CD4-positive, alpha-beta T cell (primary cell): ENCODE measurements around the gene CTTN. TPM values are rescaled to one million over a fixed set of nuclear protein-coding genes. Genes with fewer than 3 reads are reported as not detected.

ENCODE experiments used
- ATAC-seq: fragments of 200-7000 bp; cut with Tn5 transposase; one replicate; pipeline ENCODE4 v1.10.0; 2022; ENCODE audit warnings: mild to moderate bottlenecking; ENCODE audit not compliant: poor library complexity
- CTCF ChIA-PET: fragments of 350-600 bp; sonication (Branson Sonifier 250); formaldehyde crosslinking; loops from one replicate; lab custom pipeline; 2021; ENCODE audit warnings: antibody characterized with exemption, inconsistent platforms; lab: Charles Lee
- POLR2A ChIA-PET: fragments of 350-600 bp; sonication (Branson Sonifier 250); formaldehyde crosslinking; loops from one replicate; lab custom pipeline; 2021; ENCODE audit warnings: antibody characterized with exemption, inconsistent platforms; lab: Charles Lee
- DNase-seq, 14 experiments: peaks; one replicate each; pipeline ENCODE4 v3.0.0-alpha.2; 2013 to 2020; ENCODE audit warnings: mixed read lengths in 2 of 14
- H3K27ac ChIP-seq, 2 donors: one replicate each; pipeline versions ENCODE4 v1.5.1 to v1.7.0; 2013; ENCODE audit warnings: low read length in 2 of 2, low read depth in 1 of 2, mild to moderate bottlenecking in 1 of 2
- H3K27me3 ChIP-seq, 2 experiments: 1 replicate in 1 of 2; 2 replicates in 1 of 2; pipeline versions ENCODE4 v1.6.1 to v1.7.0; 2013; ENCODE audit warnings: low read length in 2 of 2, control low read depth in 1 of 2, mild to moderate bottlenecking in 1 of 2, moderate library complexity in 1 of 2; ENCODE audit not compliant: insufficient read depth in 2 of 2, control insufficient read depth in 1 of 2
- H3K36me3 ChIP-seq: one replicate; pipeline ENCODE4 v1.6.1; 2013; ENCODE audit warnings: low read length, control low read depth; ENCODE audit not compliant: insufficient read depth
- H3K4me1 ChIP-seq: one replicate; pipeline ENCODE4 v1.6.1; 2013; ENCODE audit warnings: low read length, control low read depth; ENCODE audit not compliant: insufficient read depth
- H3K4me3 ChIP-seq: one replicate; pipeline ENCODE4 v1.5.1; 2013; ENCODE audit warnings: mild to moderate bottlenecking, low read length, moderate library complexity
- H3K9me3 ChIP-seq, 2 experiments: 1 replicate in 1 of 2; 2 replicates in 1 of 2; pipeline versions ENCODE4 v1.6.1 to v1.7.0; 2013; ENCODE audit warnings: low read length in 2 of 2, mild to moderate bottlenecking in 2 of 2, control low read depth in 1 of 2, moderate library complexity in 1 of 2; ENCODE audit not compliant: control insufficient read depth in 1 of 2, insufficient read depth in 1 of 2
- H3K27ac Mint-ChIP-seq: one replicate; pipeline ENCODE4 v1.8.0; 2020; ENCODE audit warnings: mixed read lengths
- H3K27me3 Mint-ChIP-seq: one replicate; pipeline ENCODE4 v1.8.0; 2021; ENCODE audit warnings: mixed read lengths
- H3K36me3 Mint-ChIP-seq: one replicate; pipeline ENCODE4 v1.8.0; 2021; ENCODE audit warnings: low read depth, mixed read lengths
- H3K4me1 Mint-ChIP-seq: one replicate; pipeline ENCODE4 v1.8.0; 2021; ENCODE audit warnings: low read depth, mixed read lengths
- H3K4me3 Mint-ChIP-seq: one replicate; pipeline ENCODE4 v1.8.0; 2020; ENCODE audit warnings: mild to moderate bottlenecking, mixed read lengths
- H3K9me3 Mint-ChIP-seq: one replicate; pipeline ENCODE4 v1.8.0; 2020; ENCODE audit warnings: mixed read lengths
- intact Hi-C, 2 experiments: fragments of 100-400 bp; cut with DNase I in 1 of 2; cut with micrococcal nuclease in 1 of 2; formaldehyde crosslinking; loops; one replicate each; pipeline versions ENCODE4 v1.15.1 to v1.9.0; 2023 to 2025; cut with DNase I, micrococcal nuclease
- total RNA-seq, 174 experiments: library from RNA in 2 of 174; stranded (reverse) in 2 of 174; gene quantifications; one replicate each; pipeline ENCODE4 v1.2.3 and lab custom pipeline; 2021 to 2026
- TF ChIP-seq, protein P1 (sequence below): fragments of 200-600 bp; IDR thresholded peaks from one replicate; pipeline ENCODE4 v1.8.0; 2022; ENCODE audit warnings: antibody characterized with exemption, mild to moderate bottlenecking

Gene CTTN
- total RNA-seq, 2 experiments from 2014 or later, result 0.45 to 0.80 TPM

DNA sequence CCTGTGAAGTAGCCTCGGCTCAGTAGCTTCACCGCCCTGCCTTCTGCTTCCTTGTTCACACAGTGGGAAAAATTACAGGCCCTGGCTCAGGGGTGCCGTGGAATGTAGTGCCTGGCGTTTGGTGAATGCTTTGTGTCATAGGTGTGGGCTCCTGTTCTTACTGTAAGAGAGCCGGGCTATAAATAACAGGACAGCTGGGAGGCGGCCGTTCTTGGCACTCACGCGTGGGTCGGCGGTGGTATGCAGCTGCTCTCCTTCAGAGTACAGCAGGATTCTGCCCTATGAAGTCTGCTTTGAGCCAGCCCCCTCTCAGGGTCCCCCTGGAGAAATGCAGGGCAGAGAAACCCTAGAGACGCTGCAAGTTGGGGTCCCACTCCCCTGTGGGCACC lies 84.2 kb downstream of the CTTN start:
- no peak for ATAC-seq
- POLR2A ChIA-PET, result no interaction called here
- H3K9me3 Mint-ChIP-seq, result no peaks in the 10 kb centered on the region
- no peaks in the 10 kb centered on the region for H3K27me3 ChIP-seq
- H3K36me3 Mint-ChIP-seq, result no peaks in the 10 kb centered on the region
- H3K27me3 Mint-ChIP-seq, result no peaks in the 10 kb centered on the region
- TF ChIP-seq, protein P1, sequence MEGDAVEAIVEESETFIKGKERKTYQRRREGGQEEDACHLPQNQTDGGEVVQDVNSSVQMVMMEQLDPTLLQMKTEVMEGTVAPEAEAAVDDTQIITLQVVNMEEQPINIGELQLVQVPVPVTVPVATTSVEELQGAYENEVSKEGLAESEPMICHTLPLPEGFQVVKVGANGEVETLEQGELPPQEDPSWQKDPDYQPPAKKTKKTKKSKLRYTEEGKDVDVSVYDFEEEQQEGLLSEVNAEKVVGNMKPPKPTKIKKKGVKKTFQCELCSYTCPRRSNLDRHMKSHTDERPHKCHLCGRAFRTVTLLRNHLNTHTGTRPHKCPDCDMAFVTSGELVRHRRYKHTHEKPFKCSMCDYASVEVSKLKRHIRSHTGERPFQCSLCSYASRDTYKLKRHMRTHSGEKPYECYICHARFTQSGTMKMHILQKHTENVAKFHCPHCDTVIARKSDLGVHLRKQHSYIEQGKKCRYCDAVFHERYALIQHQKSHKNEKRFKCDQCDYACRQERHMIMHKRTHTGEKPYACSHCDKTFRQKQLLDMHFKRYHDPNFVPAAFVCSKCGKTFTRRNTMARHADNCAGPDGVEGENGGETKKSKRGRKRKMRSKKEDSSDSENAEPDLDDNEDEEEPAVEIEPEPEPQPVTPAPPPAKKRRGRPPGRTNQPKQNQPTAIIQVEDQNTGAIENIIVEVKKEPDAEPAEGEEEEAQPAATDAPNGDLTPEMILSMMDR, result no peak
- H3K27ac ChIP-seq, result no peak overlapping the region
- H3K4me3 ChIP-seq, result no peak overlapping the region
- no peaks in the 10 kb centered on the region for H3K4me1 ChIP-seq
- no peaks in the 10 kb centered on the region for H3K36me3 ChIP-seq
- no peak overlapping the region for H3K27ac Mint-ChIP-seq
- CTCF ChIA-PET, result interaction anchor here (0.6 kb wide), 1 partner anchor 297 kb away, joined by 3 read pairs; no protein-coding TSS in a partner anchor
- intact Hi-C loops, result no loop called here
- DNase-seq, result no peak
- peaks cover 0 to 8% of the 10 kb centered on the region in 2 experiments for H3K9me3 ChIP-seq
- H3K4me1 Mint-ChIP-seq, result no peaks in the 10 kb centered on the region
- H3K4me3 Mint-ChIP-seq, result no peak overlapping the region

DNA sequence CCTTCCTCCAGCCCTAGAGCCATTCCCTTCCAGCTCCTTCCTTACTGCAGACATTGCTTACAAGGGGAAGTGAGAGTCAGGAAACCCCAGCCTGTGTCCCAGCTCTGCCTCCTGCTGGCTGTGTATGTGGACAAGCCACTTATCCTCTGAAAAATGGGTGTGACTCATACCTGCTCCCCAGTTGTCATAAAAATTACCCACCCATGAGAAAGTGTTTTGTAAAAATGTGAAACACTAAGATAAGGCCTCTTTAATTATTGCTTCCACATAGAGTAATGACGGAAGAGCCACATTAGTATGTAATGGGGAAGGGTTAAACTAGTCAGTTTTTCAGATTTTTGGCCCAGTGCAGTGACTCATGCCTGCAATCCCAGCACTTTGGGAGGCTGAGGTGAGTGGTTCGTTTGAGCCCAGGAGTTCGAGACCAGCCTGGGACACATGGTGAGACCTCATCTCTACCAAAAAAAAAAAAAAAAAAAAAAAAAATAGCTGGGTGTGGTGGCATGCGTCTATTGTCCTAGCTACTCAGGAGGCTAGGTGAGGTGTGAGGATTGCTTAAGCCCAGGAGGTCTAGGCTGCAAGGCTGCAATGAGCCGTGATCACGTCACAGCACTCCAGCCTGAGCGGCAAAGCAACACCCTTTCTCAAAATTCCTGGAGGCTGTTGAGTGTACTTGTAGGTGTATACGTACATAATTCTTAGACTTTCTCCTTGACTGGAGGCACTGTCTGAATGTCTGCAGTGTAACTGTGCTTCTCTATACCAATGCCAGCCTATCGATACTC lies 84.9 kb downstream of the CTTN start:
- H3K36me3 ChIP-seq, result no peaks in the 10 kb centered on the region
- H3K9me3 Mint-ChIP-seq, result no peaks in the 10 kb centered on the region
- H3K9me3 ChIP-seq, result peaks cover 0 to 9% of the 10 kb centered on the region in 2 experiments
- no peaks in the 10 kb centered on the region for H3K36me3 Mint-ChIP-seq
- no peak overlapping the region for H3K27ac Mint-ChIP-seq
- intact Hi-C loops, result no loop called here
- H3K27ac ChIP-seq, result no peak overlapping the region
- POLR2A ChIA-PET, result no interaction called here
- no peak overlapping the region for H3K4me3 Mint-ChIP-seq
- ATAC-seq (no peak), DNase-seq (peak in 2 of 14 experiments; percentile 44 to 61)
- CTCF ChIA-PET, result interaction anchor here (0.6 kb wide), 1 partner anchor 297 kb away, joined by 3 read pairs; no protein-coding TSS in a partner anchor
- TF ChIP-seq, protein P1, result no peak
- no peak overlapping the region for H3K4me3 ChIP-seq
- no peaks in the 10 kb centered on the region for H3K4me1 Mint-ChIP-seq
- no peaks in the 10 kb centered on the region for H3K27me3 Mint-ChIP-seq
- H3K4me1 ChIP-seq, result no peaks in the 10 kb centered on the region
- no peaks in the 10 kb centered on the region for H3K27me3 ChIP-seq

DNA sequence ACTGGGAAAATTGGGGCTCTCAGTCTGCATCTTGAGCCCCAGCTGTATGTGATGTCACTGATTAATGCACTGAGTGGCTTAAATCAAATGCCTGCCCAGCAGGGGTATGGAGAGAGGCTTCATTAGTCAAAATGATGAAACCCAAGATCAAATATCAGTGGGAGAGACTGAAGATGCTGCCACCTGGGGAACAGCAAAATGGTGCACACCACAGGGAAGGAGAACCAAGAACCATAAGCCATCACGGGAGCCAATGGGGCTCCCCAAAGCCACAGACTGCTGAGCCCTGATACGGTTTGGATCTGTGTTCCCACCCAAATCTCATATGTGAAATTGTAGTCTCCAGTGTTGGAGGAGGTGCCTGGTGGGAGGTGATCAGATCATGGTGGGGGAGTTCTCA lies 85.6 kb downstream of the CTTN start:
- no peak overlapping the region for H3K27ac Mint-ChIP-seq
- ATAC-seq (no peak), DNase-seq (no peak)
- ChIA-PET POLR2A (no interaction called here), CTCF (no interaction called here)
- Histone ChIP-seq H3K27ac (no peak overlapping the region), H3K36me3 (no peaks in the 10 kb centered on the region), H3K27me3 (no peaks in the 10 kb centered on the region), H3K4me1 (no peaks in the 10 kb centered on the region), H3K4me3 (no peak overlapping the region), H3K9me3 (peaks cover 0 to 15% of the 10 kb centered on the region in 2 experiments)
- TF ChIP-seq, protein P1, result no peak
- H3K27me3 Mint-ChIP-seq, result no peaks in the 10 kb centered on the region
- H3K4me1 Mint-ChIP-seq, result no peaks in the 10 kb centered on the region
- H3K4me3 Mint-ChIP-seq, result no peak overlapping the region
- H3K36me3 Mint-ChIP-seq, result no peaks in the 10 kb centered on the region
- H3K9me3 Mint-ChIP-seq, result no peaks in the 10 kb centered on the region
- intact Hi-C loops, result no loop called here
